Stimulated activated CD4-positive, alpha-beta T cell treated with anti-CD3 and anti-CD28 coated beads, Interleukin-15, amount 100 ng/mL, for 24 hours (primary cell): Measurements from ENCODE around the gene KCNJ6.
"Not testable (repeated sequence)": the region's sequence is repeated elsewhere in the genome, so short reads cannot be mapped to it uniquely, and the experiment has no call there.

Source experiments
- DNase-seq: peaks from one replicate; pipeline ENCODE4 v3.0.0-alpha.2; 2020

Gene KCNJ6

DNA sequence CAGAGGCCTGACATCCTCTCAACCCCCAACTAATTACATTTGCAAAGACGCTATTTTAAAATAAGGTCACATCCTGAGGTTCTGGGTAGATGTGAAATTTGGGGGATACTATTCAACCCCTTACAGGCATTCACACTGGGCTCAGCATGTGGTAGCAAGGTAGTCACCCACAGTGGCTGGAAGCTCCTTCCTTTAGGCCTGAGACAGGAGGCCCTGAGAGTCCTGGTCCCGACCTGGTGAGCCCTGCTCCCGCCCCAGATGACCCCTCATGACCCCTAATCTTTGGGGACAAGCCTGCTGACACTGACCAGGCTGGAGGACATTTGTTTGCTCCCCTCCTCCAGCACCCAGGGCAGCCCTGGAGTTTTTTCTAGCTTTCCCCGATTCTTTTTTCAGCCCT, 323.8 kb downstream of the KCNJ6 start:
- DNase-seq = no peak

DNA sequence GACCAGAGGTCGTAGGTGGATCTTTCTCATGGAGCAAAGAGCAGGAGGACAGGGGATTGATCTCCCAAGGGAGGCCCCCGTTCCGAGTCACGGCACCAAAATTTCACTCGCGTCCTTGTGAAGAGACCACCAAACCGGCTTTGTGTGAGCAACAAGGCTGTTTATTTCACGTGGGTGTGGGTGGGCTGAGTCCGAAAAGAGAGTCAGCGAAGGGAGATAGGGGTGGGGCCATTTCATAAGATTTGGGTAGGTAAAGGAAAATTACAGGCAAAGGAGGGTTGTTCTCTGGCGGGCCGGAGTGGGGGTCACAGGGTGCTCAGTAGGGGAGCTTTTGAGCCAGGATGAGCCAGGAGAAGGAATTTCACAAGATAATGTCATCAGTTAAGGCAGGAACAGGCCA, 324.3 kb downstream of the KCNJ6 start:
- not testable (repeated sequence) for DNase-seq

DNA sequence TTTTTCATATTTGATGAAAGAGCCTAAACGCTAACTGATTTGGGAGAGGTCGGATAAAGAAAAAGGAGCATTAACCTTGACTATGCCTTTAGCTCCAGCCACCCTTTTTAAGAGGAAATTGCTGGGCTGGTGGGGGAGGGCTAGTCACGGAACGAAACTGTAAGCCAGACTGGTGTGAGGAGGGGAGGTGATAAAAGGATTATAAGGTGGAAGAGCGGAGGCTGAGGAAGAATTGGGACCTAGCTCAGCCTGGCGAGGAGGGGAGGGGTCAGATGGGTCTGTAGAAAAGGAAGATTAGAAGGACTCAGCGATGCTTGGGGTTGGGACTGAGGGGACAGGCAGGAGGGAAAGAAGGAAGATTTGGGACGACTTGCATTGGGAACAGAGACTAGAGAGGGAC, 325.4 kb downstream of the KCNJ6 start:
- DNase-seq = not testable (repeated sequence)

DNA sequence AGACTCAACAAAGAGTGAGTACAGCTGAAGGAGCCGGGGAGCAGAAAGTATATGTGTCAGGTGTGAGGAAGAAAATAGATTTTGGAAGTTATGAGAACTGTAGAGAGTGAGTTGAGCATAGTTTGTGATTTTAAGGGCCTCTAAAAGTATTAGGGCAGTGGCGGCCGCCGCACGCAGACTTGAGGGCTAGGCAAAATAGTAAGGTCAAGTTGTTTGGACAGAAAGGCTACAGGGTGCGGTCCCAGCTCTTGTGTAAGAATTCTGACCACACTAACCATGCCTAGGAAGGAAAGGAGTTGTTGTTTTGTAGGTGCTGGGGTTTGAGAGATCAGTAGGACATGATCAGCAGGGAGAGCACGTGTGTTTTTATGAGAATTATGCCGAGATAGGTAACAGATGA, 327.6 kb downstream of the KCNJ6 start:
- DNase-seq = not testable (repeated sequence)

DNA sequence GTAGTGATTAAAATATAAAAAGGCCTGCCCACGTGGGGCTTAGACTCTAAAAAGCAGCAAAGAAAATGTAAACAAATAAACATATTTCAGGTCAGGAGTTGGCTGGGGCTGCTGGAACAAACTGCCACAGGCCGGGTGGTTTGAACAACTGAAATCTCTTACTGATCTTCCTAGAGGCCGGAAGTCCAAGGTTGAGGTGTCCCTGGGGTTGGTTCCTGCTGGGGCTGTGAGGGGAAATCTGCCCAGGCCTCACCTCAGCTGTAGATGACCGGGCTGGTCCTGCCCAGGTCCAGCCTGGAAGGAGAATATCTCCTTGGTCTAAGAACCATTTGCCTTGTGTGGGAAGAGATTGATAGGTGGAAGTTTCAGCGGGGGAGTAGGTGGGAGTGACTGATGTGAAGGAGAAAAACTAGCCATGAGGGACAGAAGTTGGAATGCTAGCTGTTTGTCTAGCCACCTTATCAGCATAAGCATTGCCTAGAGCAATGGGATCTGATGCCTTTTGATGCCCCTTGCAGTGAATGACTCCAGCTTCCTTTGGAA, 328.6 kb downstream of the KCNJ6 start:
- DNase-seq = no peak

DNA sequence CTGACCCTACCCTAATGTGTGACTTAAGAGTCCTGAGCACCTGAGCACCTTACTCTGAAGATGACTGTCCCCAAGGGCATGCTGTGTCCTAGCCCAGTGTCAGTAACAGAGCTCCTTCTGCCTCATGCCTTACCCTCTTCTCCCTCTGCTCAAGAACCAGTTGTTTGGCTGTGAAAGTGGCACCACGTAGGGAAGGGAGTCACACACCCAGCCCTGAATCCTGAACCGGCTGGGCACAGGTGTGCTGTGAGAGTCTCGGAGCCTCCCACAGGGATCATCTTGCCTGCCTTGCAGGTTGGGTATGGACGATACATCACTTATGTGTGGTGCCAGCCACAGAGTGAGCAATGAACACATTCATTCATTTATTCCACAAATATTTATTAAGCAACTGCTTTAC, 329.1 kb downstream of the KCNJ6 start:
- DNase-seq = no peak

DNA sequence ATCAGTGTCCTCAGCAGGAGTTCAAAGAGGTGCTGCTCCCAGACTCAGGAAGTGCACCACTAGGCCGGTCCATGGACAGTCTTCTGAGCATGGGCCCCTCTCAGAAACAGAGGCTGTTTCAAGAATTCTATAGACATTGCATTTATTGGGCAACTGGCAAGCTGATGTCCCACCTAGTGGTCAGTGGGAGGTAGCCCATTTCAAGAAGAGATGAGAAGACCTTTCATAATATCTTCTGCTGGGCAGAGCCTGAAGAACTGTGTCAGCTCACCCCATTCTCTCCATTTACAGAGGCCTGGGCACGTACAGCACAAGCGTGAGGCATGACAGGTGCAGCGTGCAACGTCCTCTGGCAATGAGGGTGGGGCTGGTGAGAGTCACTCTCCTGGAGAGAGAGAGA, 333.7 kb downstream of the KCNJ6 start:
- DNase-seq = peak; percentile 11

DNA sequence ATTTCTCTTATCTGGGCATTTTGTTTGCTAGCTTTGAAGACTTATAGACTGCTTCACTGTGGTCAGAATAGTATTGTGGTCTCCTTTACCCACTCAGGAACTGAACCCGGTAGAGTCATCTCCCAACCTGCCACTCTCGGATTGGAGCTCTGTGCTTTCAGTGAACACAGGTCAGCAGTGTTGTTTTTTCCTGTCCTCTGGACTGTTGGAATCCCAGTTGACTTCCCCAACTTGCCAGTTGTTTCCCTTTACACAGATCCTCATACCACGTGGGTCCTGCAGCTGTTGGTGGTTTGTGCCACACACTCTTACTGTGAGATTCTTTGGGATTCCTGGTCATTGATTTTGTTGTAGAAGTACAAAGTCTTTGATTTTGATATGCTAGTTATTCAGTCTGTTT, 335.6 kb downstream of the KCNJ6 start:
- DNase-seq = no peak

DNA sequence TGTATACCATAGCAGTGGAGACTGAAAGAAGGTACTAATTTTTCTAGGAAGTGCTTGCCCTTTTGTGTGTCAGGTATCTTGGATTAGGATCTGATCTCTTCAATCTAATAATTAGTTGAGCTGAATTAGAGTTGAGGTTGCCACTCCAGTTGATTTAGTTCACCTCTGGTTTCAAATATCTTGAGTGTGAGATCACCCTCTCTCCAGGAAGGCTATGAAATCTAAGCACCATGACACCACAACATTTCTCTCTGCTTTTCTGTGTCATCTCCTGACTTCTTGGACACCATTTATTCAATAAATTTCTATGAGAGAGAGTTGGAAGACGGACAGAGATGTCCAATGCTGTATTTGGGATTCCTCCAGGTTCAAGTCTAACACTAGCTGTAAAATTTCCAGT, 336.9 kb downstream of the KCNJ6 start:
- DNase-seq = no peak

DNA sequence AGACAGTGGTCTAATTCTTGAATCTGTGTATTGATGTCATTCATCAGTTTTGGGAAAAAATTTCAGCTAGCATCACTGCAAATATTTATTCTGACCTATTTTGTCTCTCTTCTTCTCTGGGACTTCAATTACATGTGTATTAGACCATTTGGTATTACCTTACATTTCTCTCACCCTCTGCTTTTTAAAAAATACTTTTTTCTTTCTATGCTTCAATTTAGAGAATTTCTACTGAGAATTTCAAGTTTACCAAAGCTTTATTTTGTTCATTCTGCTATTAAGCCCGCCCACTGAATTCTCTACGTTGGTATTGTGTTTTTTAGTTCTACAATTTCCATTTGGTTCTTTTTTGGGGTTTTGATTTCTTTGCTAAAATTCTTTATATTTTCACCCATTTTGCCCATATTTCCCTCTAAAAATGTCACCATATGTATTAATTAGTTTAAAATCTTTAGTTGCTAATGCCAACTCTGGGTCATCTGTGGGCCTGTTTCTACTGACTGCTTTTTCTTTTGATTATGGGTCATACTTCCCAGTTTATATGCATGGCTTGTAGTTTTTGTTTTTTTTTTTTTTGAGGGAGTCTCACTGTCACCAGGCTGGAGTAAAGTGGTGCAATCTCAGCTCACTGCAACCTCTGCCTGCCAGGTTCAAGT, 337.7 kb downstream of the KCNJ6 start:
- no peak for DNase-seq

DNA sequence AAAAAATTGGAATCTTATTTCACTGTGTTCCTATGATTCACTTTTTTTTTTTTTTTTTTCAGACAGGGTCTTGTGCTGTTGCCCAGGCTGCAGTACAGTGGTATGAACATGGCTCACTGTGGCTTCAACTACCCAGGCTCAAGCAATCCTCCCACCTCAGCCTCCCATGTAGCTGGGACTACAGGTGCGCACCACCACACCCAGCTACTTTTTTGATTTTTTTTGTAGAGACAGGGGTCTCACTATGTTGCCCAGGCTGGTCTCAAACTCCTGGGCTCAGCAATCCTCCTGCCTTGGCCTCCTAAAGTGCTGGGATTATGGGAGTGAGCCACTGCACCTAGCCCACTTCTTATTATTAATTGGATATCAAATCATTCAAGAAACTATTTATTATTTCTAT, 339.3 kb downstream of the KCNJ6 start:
- not testable (repeated sequence) for DNase-seq

DNA sequence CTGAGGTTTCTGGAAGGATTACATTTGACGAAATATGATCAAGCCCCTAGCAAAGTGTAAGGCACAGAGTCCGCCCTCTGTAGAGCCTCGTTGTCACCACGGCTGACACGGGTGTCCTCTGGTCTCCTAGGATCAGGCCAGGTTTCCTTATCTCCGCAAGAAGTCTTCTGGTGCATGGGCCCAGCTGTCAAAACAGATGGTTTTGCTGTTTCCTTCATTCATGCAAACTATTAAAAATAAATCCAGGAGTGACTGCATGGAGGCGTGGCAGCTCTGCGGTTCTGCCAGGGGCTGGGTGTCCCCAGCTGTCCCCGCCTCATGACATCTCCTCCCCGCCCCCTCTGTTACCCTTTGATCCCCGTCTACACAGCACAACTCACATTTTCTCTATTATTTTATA, 340.7 kb downstream of the KCNJ6 start:
- DNase-seq = no peak

DNA sequence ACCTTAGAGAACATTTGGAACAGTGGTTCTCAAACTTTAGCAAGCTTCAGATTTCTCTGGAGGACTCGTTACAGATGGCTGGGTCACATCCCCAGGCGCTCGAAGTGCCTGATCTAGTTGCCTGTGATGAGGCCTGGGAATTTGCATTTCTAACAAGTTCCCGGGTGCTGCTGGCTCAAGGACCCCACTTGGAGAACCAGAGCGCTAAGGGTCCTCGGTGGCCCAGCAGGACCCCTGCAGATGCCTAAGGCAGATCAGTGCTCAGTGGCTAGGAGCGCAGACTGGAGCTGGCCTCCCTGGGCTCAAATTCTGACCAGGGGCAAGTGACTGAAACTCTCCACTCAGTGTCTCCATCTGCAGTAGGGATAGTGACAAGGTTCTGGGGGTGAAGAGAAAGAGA, 341.5 kb downstream of the KCNJ6 start:
- DNase-seq = no peak

DNA sequence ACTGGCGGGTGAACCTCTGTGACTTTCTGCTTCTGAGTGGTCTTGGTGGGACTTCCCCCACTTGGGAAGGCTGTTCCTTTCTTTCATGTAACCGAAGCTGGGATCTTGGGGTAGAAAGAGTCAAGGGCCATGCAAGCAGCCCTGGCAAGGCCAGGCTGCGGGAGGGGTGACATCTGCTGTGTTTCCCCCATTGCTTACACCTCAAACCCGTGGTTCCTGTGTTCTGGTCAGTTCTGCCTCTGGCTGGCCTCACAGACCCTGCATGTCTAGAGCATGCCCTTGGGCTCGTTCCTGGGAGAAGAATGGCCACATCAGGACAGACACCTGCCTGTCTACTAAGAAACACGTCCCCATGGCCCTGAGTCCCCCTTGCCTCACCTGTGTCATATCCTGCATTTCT, 341.9 kb downstream of the KCNJ6 start:
- no peak for DNase-seq

DNA sequence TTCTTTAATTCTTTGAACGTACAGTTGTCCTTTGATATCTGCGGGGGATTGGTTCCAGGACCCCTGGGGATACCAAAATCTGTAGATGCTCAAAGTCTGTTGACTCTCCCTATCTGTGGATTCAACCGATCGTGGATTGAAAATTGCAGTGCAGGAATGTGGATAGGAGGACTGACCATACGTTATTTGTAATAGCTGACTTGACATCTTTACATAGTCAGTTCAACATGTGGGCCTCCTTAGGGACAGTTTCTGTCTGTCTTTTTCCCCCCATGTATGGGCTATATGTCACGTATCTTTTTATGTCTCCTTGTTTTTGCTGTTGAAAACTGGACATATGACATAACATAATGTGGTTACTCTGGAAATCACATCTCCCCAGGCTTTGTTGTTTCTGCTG, 344.8 kb downstream of the KCNJ6 start:
- no peak for DNase-seq

DNA sequence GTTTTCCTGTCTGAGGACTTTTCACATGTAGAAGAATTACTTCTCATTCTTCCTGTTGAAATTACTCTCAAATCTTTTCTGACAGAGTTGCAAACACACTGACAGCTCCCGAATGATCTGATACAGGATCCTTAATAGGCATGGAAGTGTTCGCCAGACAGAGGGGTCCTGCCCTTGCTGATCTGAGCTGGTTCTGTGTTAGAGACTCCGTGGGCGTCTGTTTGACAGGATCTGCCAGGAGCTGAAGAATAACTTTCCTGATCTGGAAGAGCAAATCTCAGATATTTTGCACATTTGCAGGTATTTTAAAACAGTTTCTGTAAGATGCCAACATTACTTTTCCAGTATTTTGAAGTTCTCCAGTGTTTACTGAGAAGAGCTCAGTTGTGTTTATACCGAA, 347.3 kb downstream of the KCNJ6 start:
- no peak for DNase-seq

DNA sequence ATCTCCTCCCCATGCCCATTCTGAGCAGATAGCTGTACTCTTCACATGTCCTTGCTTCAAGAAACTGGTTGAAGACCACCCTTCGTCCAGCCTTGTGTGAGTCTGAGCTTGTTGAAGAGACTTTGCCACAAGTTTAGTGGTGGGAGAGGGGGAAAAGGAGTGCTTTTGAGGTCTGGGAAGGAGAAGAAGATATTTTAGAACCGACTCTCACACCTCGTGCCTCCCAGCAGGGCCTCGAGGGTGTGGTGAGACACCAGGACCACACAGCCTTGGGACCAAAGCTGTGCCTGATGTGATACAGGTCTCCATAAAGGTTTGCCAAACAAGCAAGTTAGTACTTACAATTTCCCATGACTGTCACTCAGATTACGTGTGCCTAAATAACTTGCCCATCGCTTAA, 347.8 kb downstream of the KCNJ6 start:
- no peak for DNase-seq

DNA sequence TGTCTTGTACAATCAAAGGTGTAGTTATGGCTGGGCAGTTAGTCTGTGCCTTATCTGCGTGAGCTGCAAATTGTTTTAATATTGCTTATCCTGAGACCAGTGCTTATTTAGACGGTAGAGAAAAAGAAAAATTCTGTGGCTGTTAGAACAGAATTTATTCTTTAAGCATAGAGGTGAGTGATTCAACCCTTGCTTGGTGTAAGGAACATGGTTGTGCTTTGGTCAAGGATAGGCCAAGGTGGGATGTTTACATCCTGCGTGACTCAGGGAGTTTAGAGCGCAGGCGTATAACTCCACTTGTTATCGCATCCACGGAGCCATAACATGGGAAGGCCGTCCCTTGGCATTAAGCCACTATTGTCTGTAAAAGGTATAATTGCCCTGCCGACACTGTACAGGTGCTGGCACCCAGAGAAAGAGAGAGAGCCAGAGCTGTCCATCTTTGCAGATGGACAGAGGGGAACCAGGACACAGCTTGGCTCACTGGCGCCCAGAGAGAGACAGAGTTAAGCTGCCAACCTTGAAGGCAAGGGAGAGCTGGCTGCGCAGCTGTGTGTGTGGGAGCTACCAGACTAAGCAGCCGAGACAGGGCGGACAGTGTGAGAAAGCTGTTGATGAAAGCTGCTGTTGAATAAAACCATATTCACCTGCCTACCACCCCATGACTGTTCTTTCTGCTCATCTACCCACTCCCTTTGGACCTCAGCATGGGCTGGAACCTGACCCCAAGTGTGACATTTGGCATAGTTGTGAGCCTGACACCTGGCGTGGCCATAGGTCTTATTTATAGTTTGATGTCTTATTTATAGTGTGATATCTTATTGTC, 349.3 kb downstream of the KCNJ6 start:
- no peak for DNase-seq

DNA sequence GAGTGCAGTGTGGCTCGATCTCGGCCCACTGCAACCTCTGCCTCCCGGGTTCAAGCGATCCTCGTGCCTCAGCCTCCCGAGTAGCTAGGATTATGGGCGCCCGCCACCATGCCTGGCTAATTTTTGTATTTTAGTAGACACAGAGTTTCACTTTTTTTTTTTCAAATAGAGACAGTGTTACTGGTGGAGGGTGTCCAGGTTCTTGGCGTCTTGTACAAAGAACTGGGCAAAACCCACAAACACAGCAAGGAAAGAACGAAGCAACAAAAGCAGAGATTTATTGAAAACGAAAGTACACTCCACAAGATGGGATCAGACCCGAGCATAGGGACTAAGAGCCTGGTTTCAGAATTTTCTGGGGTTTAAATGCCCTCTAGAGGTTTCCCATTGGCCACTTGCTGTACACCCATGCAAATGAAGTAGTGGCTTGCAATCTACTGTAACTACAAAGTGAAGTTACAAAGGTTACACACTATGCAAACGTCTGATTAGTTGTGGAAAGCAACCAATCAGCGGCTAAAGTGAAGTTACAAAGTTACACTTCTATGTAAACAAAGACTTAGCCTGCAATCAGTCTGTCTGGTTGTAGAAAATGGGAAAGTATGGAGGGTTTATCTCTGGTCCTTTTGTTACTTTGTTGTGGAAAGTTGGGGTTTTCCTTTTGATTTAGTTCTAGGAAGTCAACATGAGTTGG, 350.6 kb downstream of the KCNJ6 start:
- no peak for DNase-seq

DNA sequence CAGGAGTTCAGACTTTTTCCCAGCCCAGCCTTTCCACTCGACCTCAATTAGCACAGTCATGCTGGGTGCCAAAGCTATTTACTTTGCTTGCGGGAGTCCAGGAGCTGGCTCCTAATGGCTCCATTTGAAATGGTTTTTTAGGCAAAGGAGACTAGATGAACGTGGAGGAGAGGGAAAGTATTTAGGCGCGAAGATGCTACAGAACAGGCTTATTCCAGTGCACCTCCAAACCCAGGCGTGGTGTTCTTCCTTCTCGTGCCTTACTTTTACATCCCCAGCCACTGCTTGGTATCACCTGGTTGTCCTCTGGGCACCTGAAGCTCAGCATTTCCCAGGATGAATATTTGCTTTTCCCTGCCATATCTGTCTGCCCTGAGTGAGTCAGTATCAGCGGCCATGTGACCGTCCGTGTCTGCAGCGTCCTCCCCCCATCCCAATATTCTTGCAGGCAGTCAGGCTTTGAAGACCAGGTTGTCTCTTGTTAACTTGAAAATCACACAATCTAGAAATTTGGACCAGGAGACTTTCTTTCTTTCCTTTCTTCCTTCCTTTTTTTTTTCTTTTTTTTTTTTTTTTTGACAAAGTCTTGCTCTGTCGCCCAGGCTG, 351.2 kb downstream of the KCNJ6 start:
- no peak for DNase-seq

DNA sequence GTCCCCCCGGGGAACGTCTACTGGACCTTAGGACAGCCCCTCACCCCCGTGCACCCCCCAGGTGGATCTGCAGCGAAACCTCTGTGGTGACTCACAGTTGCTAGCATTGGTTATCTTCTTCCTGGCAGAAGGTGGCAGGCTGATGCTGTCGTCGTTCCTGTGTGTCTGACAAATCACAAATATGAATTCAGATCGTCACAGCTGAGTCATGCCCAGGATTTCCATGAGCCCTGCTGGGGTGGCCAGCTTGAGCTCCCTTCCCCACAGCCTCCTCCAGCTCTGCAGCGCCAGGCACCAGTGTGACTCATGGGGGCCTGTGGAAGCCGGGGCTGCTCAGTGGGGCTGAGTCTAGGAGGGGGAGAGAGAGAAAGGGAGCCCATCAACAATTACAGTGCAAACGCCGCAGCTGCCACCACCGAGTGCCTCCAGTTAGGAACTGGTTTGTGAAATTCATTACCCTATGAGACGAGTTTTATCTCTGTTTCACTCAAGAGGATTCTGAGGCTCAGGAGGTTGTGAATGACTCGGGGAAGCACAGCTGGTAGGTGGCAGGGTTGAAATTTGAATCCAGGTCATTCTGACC, 351.8 kb downstream of the KCNJ6 start:
- peak; percentile 93 for DNase-seq

DNA sequence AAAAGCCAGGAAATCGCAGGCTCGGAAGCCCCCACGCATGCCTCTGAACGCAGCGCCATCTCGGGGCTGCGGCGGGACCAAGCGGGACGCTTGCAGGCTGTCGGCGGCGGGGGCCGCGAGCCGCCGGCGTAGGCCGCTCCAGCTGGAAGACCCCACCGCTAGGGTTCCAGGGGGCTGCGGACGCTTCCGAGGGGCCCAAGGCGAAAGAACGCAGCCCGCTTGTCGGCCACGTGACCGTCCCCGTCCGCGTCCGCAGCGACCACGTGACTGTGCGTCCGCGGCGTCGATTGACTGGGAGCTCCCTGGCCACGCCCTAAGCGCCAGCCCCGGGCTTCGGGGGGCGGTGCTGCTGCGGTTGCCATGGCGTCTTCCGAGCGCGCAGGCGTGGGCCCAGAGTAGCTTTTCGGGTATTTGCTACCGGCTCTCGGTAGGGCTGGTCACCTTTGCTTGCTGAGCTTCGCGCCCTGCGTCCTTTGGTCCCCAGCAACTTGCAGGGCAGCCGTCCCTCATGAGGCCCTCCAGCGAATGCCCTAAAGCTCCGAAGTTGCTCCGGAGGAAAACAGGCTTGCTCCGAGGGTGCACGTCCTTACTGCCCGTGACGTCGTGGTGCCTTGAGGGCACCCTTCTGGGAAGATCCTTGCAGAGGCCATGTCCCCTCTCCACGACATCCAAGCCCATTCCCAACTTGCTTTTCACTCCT, 352.5 kb downstream of the KCNJ6 start:
- DNase-seq = peak; percentile 94
